Measurements from ENCODE around the gene CDC25C.
"Not testable (repeated sequence)": the region's sequence is repeated elsewhere in the genome, so short reads cannot be mapped to it uniquely, and the experiment has no call there.

Gene CDC25C

GRCh38 chr5:138275379-138275782 lies 56.2 kb downstream of the CDC25C start:
- DNase-seq, result peak; percentile 47

- no peak for DNase-seq
These were observed 57.3 kb downstream of the CDC25C start, which contains the start of gene GFRA3 for GRCh38 chr5:138274189-138274853. Gene GFRA3, minus strand, starts transcription at chr5:138274621. Its CDS starts 197 bp downstream, at chr5:138274424.

GRCh38 chr5:138273834-138274188 lies 57.8 kb downstream of the CDC25C start:
- no peak for DNase-seq

GRCh38 chr5:138272681-138273080 lies 58.9 kb downstream of the CDC25C start:
- no peak for DNase-seq

- no peak for DNase-seq
These were observed 60.3 kb downstream of the CDC25C start for GRCh38 chr5:138271281-138271680.

- DNase-seq, result no peak
These were observed 67.4 kb downstream of the CDC25C start for GRCh38 chr5:138264183-138264582.

- no peak for DNase-seq
These were observed 68.0 kb downstream of the CDC25C start for GRCh38 chr5:138263581-138263980.

- DNase-seq, result no peak
These were observed 72.8 kb downstream of the CDC25C start for GRCh38 chr5:138258704-138259292.

- DNase-seq, result no peak
These were observed 74.0 kb downstream of the CDC25C start for GRCh38 chr5:138257583-138257982.

GRCh38 chr5:138252944-138253343 lies 78.7 kb downstream of the CDC25C start:
- no peak for DNase-seq

GRCh38 chr5:138247800-138248199 lies 83.8 kb downstream of the CDC25C start:
- not testable (repeated sequence) for DNase-seq

- DNase-seq, result no peak
These were observed 84.8 kb downstream of the CDC25C start for GRCh38 chr5:138246822-138247221.

- no peak for DNase-seq
These were observed 85.3 kb downstream of the CDC25C start for GRCh38 chr5:138246334-138246733.

- DNase-seq, result no peak
These were observed 85.9 kb downstream of the CDC25C start for GRCh38 chr5:138245717-138246116.

GRCh38 chr5:138243794-138244193 lies 87.8 kb downstream of the CDC25C start:
- no peak for DNase-seq

- no peak for DNase-seq
These were observed 89.7 kb downstream of the CDC25C start for GRCh38 chr5:138241688-138242571.

- no peak for DNase-seq
These were observed 90.8 kb downstream of the CDC25C start for GRCh38 chr5:138240650-138241385.

- DNase-seq, result no peak
These were observed 93.6 kb downstream of the CDC25C start for GRCh38 chr5:138238034-138238433.

All from NCI-H345 (cell line).